Activated CD4-positive, CD25-positive, alpha-beta regulatory T cell treated with anti-CD3 and anti-CD28 coated beads, Interleukin-2, amount 50 U/mL, for 16 hours (primary cell): ENCODE results near the gene BCAS4.

ENCODE experiments used
- DNase-seq: peaks from one replicate; pipeline ENCODE4 v3.0.0-alpha.2; 2020; ENCODE audit warnings: low read depth, low spot score

BCAS4 gene

DNA sequence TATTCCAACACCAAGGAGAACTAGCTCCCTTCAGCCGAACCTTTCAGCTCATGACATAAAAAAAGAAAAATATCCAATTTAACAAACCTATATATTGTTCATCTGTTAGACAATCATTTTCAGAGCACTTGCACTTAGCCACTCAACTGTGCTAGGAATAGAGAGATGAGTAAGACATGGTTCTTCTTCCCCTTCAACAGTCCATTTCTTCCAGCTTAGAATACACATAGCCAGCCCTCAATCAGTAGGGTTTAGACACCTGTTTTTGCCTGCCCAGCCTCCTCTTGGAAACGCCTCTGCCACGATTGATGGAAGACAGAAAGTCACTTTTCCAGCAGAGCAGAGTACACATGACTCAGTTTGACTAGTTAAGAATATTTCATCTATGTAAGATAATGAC lies 114.6 kb downstream of the BCAS4 start:
- no peak for DNase-seq

DNA sequence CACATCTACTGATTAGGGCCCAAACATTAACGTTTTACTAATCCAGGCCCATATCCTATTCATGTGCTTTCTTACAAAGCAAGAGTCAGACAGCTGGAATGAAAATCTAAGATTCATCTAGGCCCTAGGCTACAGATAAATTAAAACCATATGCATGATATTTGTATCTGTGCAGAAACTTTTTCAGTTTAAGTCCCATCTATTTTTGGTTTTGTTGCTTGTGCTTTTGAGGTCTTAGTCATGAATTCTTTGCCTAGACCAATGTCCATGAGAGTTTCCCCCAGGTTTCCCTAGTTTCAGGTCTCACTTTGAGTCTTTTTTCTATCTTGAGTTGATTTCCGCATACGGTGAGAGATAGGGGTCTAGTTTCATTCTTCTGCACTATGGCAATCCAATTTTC lies 116.2 kb downstream of the BCAS4 start:
- no peak for DNase-seq

DNA sequence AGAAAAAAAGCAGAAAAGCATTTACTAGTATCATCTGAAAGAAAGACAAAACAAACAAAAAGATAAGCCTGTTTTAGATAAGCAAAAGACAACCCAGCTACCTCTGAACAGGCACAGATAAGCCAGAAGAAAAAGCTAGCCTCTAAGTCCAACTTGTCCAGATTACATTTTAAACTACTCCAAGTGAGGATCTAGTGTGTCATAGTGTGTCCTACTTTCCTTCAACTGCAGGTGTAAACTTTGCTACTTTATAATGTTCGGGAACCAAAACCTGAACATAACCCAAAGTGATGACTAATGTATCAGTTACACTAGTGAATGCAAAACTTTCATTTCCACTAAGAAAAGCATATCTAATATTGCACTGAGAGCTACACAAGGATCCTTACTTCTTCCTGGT lies 116.9 kb downstream of the BCAS4 start:
- no peak for DNase-seq

DNA sequence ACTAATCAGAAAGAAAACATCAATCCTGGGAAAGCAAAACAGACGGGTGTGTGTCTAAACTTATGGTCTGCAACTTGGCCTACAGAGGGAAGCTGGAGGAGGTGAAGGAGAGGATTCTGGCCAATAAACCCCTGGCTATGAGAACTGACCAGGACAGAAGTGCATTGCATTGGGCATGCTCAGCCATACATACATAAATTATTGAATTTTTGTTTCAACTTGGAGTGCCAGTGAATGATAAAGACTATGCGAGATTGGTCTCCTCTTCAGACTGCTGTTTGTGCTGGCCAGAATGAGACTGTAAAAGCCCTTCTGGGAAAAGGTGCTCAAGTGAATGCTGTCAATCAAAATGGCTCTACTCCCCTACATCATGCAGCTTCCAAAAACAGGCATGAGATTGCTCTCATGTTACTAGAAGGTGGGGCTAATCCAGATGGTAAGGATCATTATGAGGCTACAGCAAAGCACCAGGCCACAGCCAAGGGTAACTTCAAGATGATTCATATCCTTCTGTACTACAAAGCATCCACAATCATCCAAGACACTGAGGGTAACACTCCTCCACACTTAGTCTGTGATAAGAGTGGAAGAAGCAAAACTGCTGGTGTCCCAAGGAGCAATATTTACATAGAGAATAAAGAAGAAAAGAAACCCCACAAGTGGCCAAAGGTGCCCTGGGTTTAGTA lies 119.0 kb downstream of the BCAS4 start:
- no peak for DNase-seq

DNA sequence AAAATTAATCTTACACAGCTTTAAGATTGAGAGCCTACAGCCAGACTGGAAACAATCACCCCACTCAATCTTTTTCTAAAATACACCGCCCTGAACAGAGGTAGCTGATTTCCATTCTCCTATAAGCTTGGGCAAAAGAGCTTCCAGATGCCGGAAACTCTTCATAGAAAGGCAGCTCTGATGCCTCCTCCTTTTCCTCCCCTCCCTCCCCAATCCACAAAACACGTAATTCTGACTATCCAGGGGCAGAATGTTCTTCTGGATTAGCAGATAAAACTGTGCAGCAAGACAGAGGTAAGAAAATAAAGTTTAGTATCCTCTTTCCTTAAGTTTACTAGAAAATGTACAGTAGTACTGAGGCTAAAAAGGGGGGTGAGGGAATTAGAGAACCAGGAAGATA lies 120.6 kb downstream of the BCAS4 start:
- no peak for DNase-seq

DNA sequence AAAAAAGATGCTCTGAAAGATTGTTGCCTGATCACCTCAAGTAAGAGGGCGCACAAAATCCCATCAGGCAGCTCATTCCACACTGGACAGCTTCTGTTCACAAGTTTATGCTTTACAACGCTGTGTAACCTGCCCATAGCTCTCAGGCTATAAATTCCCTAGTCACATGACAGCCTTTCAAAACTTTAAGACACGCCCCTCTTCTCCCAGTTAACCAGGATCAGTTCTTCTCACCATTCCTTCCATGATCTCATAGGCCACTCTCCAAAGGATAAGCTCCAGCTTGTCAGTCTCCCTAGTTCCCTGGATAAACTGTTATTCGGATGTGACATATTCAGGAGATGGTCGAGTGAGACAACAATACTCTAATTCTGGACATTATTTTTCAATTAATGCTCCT lies 121.4 kb downstream of the BCAS4 start:
- no peak for DNase-seq

DNA sequence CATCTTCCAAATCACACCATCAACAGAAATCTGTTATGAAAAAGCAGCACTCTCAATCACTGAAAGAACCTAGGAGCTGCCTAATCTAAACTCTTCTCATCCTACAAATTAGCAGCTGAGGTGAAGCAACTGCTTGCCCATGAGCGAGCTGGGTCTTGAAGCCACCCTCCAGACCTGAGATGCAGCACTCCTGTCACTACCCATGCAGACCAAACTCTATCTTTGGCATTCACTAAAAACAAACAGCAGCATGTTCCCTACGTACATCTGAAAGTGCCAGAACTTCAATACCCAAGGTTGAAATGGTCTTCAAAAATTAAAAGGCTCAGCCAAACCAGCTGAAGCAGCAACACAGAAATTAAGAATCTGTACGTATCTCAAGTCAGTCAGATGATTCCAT lies 122.1 kb downstream of the BCAS4 start:
- DNase-seq: no peak

DNA sequence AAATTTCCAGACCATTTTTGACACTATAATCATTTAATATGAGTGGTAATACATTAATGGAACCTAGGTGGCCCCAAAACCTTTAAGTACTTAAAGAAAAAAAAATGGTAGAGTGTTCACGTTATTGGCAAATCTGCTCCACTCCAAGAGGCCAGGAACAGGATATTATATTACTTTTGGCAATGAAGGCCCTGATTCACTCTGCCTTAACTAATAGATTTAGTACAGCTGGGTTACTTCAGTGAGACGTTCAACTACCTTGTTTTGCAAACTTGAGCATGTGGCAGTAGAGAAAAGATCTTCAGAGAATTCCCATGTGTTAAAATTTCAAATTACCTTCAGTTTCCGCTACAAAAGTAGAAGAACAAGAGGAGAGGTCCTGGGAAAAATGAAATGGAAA lies 123.5 kb downstream of the BCAS4 start:
- no peak for DNase-seq

DNA sequence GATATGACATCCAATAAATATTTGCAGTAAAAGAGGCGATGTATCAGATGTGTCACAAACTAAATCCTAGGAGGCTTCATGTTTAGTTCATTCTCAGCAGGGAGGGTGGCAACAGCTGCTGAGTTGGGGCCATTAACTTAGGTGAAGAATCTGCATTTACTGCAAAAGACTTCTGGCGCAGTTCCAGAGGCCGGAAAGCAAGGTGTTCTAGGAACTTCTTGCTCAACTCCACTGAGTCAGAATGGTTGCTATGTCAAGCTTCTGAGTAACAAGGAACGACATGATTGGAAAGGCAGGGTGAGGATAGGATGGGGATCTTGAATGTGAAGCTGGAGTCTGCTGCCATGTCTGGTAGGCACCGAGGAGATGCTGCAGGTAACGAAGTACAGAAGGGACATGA lies 124.7 kb downstream of the BCAS4 start:
- no peak for DNase-seq

DNA sequence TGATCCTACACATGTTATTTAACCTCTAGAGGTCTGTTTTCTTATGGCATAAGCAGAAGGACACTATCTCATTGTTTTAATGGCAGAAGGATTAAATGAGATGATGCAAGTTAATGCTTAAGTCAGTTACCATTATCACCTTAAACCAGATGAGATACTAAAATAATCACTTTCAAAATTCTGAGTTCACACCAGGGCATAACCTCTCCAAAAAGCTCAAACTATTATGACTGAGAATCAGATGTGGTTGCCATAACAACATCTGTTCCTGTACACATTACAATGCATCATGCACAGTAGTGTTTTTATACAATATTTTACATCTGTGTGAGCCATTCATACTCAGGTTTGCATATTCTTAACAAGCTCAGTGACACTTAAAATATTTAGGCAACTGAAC lies 126.1 kb downstream of the BCAS4 start:
- DNase-seq: no peak

DNA sequence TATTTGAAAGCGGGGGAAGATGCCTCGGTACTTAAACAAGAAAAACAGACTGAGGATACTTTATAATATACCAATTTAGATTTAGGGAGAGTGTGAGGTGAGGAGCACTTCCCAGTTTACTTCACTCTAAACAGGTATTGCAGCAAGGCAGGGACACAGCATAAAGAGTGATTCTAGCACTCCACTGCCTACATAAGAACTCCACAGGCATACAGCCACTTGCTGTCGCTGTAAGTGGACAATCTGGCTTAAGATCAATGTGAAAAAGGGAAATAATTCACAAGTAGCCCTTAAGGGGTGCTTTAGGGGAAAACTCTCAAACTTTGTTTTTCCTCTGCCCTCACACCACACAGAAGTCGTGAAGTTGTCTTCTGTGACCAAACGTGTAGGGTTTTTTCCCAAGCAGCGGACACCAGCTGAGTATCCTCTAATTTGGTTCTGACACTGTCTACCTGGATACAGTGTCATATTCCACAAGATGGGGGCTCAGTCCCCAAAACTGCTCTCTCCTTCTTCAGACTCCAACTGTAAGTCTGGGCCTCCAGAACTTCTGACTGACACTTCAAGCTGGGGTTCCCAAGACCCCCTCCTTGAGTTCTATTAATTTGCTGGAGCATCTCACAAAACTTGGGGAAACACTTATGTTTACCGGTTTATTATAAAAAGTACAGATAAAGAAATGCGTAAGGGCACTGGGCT lies 127.1 kb downstream of the BCAS4 start:
- DNase-seq: no peak

DNA sequence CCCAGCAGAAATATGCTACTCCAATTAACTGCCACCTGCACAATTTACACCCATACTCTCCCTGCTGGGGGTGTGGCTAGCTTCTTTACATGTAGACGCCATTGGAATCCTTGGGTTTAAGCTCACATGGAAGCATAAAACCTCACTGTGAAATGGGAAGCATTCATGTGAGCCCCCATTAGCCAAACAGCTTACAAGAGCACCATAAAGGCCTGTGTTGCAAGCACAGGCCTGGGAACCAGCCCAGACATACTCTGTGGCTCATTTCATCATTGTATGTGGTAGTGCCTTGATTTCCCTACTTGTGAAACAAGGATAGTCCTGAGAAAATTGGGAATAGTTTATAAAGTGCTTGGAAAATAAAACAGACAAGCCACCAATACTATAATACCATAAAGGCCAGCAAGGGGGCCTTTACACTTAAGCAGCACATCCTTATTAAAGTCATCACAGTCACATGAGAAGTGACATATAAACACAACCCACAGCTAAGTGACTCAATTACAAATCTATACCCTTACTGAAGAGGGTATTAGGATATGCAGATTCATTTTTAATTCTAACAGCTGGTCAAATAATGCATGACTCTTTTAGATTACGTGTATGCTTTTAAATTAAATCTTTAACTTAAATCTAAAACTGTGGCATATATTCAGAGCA lies 129.5 kb downstream of the BCAS4 start:
- no peak for DNase-seq

DNA sequence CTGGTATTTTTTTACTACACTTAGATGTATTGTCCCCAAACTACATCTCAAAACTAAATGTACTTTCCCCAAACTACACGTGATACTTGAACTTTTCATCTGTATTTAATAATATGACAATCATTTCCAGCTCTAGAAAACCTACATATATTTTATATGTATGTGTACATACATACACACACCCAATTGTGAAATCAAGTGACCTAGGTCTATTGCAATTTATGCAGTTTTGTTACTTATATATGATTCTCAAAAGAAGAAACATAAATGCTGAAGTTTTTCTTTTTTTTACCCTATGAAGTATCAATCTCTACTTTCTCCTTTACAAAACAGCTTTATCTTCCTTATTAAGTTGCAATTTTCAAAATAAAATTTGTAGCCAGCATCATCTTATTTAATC lies 131.7 kb downstream of the BCAS4 start:
- no peak for DNase-seq
